HEK293T (cell line): ENCODE data around the gene C2CD2.

Experiments
- ARNT ChIP-seq: fragments of 450-650 bp; IDR thresholded peaks from 2 replicates; pipeline ENCODE4 v1.6.1; 2017; ENCODE audit warnings: mild to moderate bottlenecking
- FOXK2 ChIP-seq: fragments of 450-650 bp; IDR thresholded peaks from 2 replicates; pipeline ENCODE4 v1.6.1; 2016; ENCODE audit warnings: mild to moderate bottlenecking
- FOXM1 ChIP-seq: fragments of 450-650 bp; IDR thresholded peaks from 2 replicates; pipeline ENCODE4 v1.6.1; 2017; ENCODE audit warnings: mild to moderate bottlenecking, borderline replicate concordance
- HDGF ChIP-seq: fragments of 450-650 bp; IDR thresholded peaks from 2 replicates; pipeline ENCODE4 v1.6.1; 2017; ENCODE audit warnings: antibody characterized with exemption, borderline replicate concordance
- ZNF384 ChIP-seq: fragments of 450-650 bp; IDR thresholded peaks from 2 replicates; pipeline ENCODE4 v1.6.1; 2016

- TF ChIP-seq ARNT (no peak), FOXK2 (no peak), HDGF (no peak), FOXM1 (no peak), ZNF384 (no peak)
These were observed 4.4 kb upstream of the C2CD2 start for GRCh38 chr21:41957991-41958766.
